ENCODE measurements around the gene POLR2F.
"Not testable (repeated sequence)": the region's sequence is repeated elsewhere in the genome, so short reads cannot be mapped to it uniquely, and the experiment has no call there.

POLR2F gene

GRCh38 chr22:37924386-37925065 is 29.0 kb upstream of the POLR2F start:
- DNase-seq (ENCODE audit: insufficient read length, low spot score) = no peak
- no peak for FAIRE-seq

DNA sequence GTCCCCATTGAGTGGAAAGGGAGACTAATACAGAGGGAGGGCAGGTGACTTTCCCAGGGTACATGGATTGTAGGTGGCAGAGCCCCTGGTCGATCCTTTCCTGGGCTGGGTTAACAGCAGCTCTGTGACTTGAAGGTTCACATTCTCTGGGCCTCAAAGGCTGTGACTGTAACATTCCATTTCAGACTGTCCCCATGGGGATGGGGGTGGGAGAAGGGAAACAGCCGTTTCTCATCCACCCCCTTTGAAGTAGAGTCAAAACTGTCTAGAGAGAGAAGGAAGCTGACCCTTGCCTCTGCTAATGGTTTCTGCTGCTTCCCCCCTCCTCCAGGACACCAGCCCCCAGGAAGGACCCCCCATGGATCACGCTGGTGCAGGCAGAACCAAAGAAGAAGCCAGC is 28.2 kb upstream of the POLR2F start:
- FAIRE-seq (no peak), DNase-seq (ENCODE audit: insufficient read length, low spot score) (no peak)

DNA sequence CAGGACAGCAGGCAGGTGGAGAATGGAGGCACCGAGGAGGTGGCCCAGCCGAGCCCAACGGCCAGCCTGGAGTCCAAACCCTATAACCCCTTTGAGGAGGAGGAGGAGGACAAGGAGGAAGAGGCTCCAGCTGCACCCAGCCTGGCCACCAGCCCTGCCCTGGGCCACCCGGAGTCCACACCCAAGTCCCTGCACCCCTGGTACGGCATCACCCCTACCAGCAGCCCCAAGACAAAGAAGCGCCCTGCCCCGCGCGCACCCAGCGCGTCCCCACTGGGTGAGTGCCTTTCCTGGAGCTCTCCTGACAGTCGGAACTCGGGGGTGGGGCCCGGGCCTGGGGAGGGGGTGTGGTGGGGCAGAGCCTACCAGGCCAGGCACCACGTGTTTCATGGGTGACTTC is 27.7 kb upstream of the POLR2F start:
- FAIRE-seq = no peak
- DNase-seq (ENCODE audit: insufficient read length, low spot score) = no peak

DNA sequence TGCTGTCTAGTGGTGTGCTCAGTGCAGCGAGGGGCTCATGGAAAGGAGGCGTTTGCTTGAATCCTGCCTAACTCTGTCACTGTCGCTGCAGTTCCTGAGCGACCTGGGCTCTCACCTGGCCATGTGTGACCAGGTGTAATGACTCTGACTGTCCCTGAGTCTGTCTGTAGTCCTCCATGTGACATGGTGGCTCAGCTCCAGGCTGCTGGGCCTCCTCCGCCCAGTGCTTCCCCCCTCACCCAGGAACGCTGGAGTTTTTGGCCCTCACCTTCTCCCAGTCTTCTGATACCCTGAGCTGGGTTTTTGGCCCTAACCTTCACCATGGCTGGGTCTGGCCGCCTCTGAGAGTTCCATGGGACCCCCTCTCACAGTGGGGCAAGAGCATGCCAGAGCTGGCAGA is 27.1 kb upstream of the POLR2F start:
- no peak for DNase-seq (ENCODE audit: insufficient read length, low spot score)
- FAIRE-seq = no peak

- FAIRE-seq (no peak), DNase-seq (ENCODE audit: insufficient read length, low spot score) (no peak)
Measured at GRCh38 chr22:37926771-37927636, 26.5 kb upstream of the POLR2F start.

- no peak for DNase-seq (ENCODE audit: insufficient read length, low spot score)
- no peak for FAIRE-seq
Measured at GRCh38 chr22:37927637-37927936, 25.9 kb upstream of the POLR2F start.

DNA sequence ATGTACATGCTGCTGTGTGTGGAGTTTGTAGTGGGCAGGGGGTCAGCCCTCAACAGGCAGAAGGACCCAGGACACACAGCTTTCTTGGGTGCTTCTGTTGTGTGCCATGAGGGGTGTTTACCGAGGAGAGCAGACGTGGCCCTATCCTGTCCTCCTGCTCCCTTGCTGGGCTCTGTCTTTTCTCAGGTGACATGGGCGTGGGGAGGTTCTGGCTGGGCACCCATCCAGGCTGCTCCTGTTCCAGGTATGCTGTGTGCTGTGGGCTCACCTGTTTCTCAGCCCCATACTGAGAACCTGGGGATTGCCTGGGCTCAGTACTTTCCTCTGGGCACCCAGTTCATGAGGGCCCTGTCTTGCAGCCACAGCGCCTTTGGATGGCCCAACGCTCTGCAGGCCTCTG is 24.1 kb upstream of the POLR2F start:
- FAIRE-seq (no peak), DNase-seq (ENCODE audit: insufficient read length, low spot score) (no peak)

DNA sequence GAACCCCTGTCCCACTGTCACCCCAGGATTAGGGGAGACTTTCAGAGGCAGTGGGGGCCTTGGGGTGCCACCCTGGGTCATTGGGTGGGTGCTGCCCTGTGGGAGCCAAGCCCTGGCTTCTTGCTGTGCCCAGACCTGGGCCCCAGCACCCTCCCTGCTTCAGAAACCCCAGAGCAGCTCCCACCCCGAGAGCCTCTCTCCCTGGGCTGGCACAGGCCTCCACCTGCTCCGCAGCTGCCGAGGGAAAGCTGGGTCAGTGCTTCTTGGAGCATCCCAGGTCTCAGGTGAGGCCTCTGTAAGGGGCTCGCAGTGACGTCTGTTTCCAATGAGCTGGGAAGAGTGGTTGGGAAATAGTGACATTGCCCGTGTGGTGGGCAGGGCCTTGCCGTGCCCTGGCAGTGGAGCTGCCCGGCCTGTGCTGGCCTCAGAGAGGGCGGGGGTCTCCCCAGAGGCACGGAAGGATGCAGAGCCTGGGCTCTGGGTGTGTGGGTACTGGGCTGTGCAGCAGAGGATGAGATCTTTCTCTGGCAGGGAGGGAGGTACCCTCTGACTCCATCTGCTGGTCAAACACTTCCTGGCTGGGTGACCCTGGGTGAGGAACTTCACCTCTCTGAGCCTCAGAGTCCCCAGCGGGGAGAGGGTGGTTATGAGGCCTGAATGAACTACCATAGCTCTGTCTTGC is 23.1 kb upstream of the POLR2F start:
- no peak for DNase-seq (ENCODE audit: insufficient read length, low spot score)
- no peak for FAIRE-seq

- DNase-seq (ENCODE audit: insufficient read length, low spot score) = no peak
- FAIRE-seq = no peak
Measured at GRCh38 chr22:37930952-37931440, 22.5 kb upstream of the POLR2F start.

DNA sequence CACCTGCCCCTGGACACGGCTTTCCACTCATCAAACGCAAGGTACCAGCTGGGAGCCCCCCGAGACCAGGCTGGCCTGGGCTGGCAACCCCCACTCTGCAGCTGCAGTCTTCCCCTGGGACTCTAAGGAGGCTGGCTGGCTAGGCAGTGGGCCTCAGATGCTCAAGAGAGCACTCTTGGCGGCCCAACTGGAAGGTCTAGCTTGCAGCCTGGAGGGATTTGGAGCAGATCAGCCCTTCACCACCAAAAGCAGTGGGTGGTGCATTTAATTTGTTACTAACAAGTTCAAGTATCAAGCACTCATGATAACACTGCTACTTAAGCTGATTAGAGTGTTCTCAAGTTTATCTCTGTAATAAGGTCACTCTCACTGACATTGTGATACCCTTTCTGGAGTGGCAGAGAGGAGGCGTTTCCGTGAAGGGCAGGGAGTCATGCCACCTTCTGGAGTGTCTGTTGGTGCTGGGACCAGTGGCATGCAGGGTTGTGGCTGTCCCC is 21.6 kb upstream of the POLR2F start:
- DNase-seq (ENCODE audit: insufficient read length, low spot score) = no peak
- no peak for FAIRE-seq

GRCh38 chr22:37932401-37932800 is 21.1 kb upstream of the POLR2F start:
- no peak for FAIRE-seq
- DNase-seq (ENCODE audit: insufficient read length, low spot score) = no peak

GRCh38 chr22:37932821-37933578 is 20.5 kb upstream of the POLR2F start:
- no peak for FAIRE-seq
- DNase-seq (ENCODE audit: insufficient read length, low spot score) = no peak

- FAIRE-seq = peak; percentile 70
- DNase-seq (ENCODE audit: insufficient read length, low spot score) = peak; percentile 83
Measured at GRCh38 chr22:37933711-37934376, 19.7 kb upstream of the POLR2F start.

GRCh38 chr22:37940698-37941376 is 12.7 kb upstream of the POLR2F start:
- DNase-seq (ENCODE audit: insufficient read length, low spot score) = no peak

GRCh38 chr22:37942133-37942532 is 11.4 kb upstream of the POLR2F start:
- DNase-seq (ENCODE audit: insufficient read length, low spot score) (no peak), FAIRE-seq (no peak)

More at GRCh38 chr22:37940698-37941376, 12.7 kb upstream of the POLR2F start:
- FAIRE-seq = no peak

DNA sequence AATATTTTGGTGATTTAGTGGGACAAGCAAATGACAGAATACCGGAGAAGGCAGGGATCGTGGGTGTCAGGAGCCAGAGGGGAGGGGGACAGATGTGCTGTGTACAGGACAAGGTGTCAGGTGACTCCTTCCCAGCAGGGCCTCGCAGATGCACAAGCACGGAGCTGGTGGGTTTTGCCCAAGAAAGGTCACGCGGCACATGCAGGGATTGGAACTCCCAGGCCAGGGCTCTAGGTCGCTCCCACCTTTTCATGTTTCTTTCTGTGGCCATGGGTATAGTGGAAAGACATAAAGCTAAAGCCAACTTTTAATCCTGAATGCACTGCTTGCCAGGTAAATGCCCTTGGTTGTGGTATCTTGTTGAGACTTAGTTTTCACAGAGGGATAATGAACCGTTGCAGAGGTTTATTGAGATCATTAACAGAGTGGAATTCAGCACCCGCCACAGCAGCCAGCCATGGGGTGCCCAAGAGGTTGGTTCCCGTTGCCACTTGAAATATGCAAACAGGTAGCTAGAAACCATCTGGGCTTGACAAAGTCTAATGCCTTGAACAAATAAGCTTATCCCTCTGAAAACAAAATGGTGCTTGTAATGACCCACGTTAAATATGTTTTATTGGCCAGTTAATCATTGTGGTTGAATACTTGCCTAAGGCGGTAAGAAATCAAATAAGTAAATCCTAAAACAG is 10.2 kb upstream of the POLR2F start:
- no peak for DNase-seq (ENCODE audit: insufficient read length, low spot score)
- FAIRE-seq = no peak

DNA sequence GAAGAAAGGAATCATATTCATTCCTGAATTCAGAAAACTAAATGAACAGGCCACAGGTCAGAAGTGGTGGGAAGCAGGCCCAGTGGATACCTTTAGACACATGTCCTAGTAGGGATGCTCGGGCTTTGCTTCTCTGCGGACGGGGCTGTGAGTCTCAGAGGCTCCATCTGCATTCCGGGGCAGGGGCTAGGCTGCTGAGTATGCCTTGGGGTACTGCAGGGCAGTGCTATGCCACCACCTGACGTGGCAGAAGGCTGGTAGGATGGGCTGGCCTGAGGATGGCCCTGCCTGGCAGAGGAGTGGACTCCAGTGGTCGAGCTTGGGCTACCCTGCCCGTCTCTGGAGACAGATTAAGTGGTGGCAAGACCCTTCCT is 9.7 kb upstream of the POLR2F start:
- no peak for DNase-seq (ENCODE audit: insufficient read length, low spot score)
- no peak for FAIRE-seq

GRCh38 chr22:37944423-37944822 is 9.1 kb upstream of the POLR2F start:
- not testable (repeated sequence) for DNase-seq (ENCODE audit: insufficient read length, low spot score); FAIRE-seq
